K562 (cell line): ENCODE measurements around the gene JAKMIP1. TPM values are rescaled to one million over a fixed set of nuclear protein-coding genes. Genes with fewer than 3 reads are reported as not detected.

Experiments used
- CCNT2 ChIP-seq: IDR thresholded peaks from 2 replicates; pipeline ENCODE4 v1.6.1; 2011; ENCODE audit warnings: borderline replicate concordance, low read depth, mild to moderate bottlenecking, moderate library complexity, mixed read lengths, low read length; ENCODE audit not compliant: insufficient read length; ENCODE audit errors: extremely low read depth
- FOXA1 ChIP-seq: fragments of 450-650 bp; IDR thresholded peaks from 2 replicates; pipeline ENCODE4 v1.6.1; 2016; ENCODE audit warnings: mild to moderate bottlenecking, borderline replicate concordance
- MXI1 ChIP-seq: IDR thresholded peaks from 2 replicates; pipeline ENCODE4 v1.6.1; 2011; ENCODE audit warnings: low read depth, mild to moderate bottlenecking, improper control_type of control experiment, low read length
- PRDM10 ChIP-seq: fragments of 450-650 bp; IDR thresholded peaks from 2 replicates; pipeline ENCODE4 v1.6.1; 2018; ENCODE audit not compliant: partially characterized antibody
- polyA plus RNA-seq, 8 experiments: library from polyadenylated mRNA; depleted of rRNA in 4 of 8; stranded (reverse) in 5 of 8; unstranded in 3 of 8; fragments of >200 nt; fragmentation: Nextera tagmentation in 2 of 8; fragmentation: Illumina TruSeq in 1 of 8; extraction: Ambion mirVana in 2 of 8; extraction: Trizol in 1 of 8; gene quantifications; 2 replicates each; pipeline versions ENCODE4 v1.2.1 to v1.2.3, GENCODE V29; 2011 to 2014; ENCODE audit warnings: inconsistent platforms in 1 of 8, missing spikeins in 1 of 8
- total RNA-seq, 7 experiments: library from RNA; depleted of rRNA in 6 of 7; stranded (reverse); fragments of >200 nt in 6 of 7; fragmentation: Illumina TruSeq in 2 of 7; extraction: Trizol in 2 of 7; gene quantifications; 2 replicates each; pipeline versions ENCODE4 v1.2.1 to v1.2.3, GENCODE V29; 2011 to 2021; ENCODE audit warnings: low replicate concordance in 1 of 7

JAKMIP1 gene
- total and polyA plus RNA-seq, 9 of the 15 experiments (the other 6 are each of a cell fraction or from before 2014, with no cell fraction given), result not detected

GRCh38 chr4:5995901-5996623 lies 204.3 kb downstream of the JAKMIP1 start (continued):
- TF ChIP-seq MXI1 (no peak), CCNT2 (no peak), PRDM10 (no peak), FOXA1 (no peak)
